ENCODE measurements around the gene PIP4K2A.

GRCh38 chr10:22612318-22612717 lies 102.1 kb downstream of the PIP4K2A start:
- TF ChIP-seq CTCF (CRISPR knock-in tag; IDR thresholded peaks at IDR 0.05) (no peak), TCF12 (IDR thresholded peaks at IDR 0.05) (no peak), TCF12 (CRISPR knock-in tag; IDR thresholded peaks at IDR 0.05) (no peak), KAT2B (IDR thresholded peaks at IDR 0.05; ENCODE audit: borderline replicate concordance, low read depth, low read length) (no peak), PTBP1 (IDR thresholded peaks at IDR 0.05; ENCODE audit: low read depth, low read length, poor library complexity, severe bottlenecking) (no peak), ZNF572 (CRISPR knock-in tag; IDR thresholded peaks at IDR 0.05) (no peak), ZNF740 (CRISPR knock-in tag; IDR thresholded peaks at IDR 0.05) (no peak)
